Superior temporal gyrus (tissue), 1 donor: Measurements from ENCODE around the gene CMIP.

Experiments
- DNase-seq: peaks from one replicate; pipeline ENCODE4 v3.0.0-alpha.2; 2016; ENCODE audit errors: extremely low spot score

Gene CMIP

GRCh38 chr16:81535679-81536360, 91.2 kb downstream of the CMIP start:
- no peak for DNase-seq

- DNase-seq, result no peak
Measured at GRCh38 chr16:81536648-81537047, 92.0 kb downstream of the CMIP start.

GRCh38 chr16:81537721-81538561, 93.3 kb downstream of the CMIP start:
- DNase-seq, result no peak

- DNase-seq, result peak; percentile 38
Measured at GRCh38 chr16:81539009-81539758, 94.6 kb downstream of the CMIP start.

GRCh38 chr16:81539759-81540472, 95.3 kb downstream of the CMIP start:
- no peak for DNase-seq

GRCh38 chr16:81541314-81541713, 96.7 kb downstream of the CMIP start:
- DNase-seq, result no peak

GRCh38 chr16:81542609-81543570, 98.3 kb downstream of the CMIP start:
- DNase-seq, result no peak

GRCh38 chr16:81543571-81543970, 99.0 kb downstream of the CMIP start:
- DNase-seq, result no peak

- DNase-seq, result no peak
Measured at GRCh38 chr16:81544261-81544660, 99.7 kb downstream of the CMIP start.

- no peak for DNase-seq
Measured at GRCh38 chr16:81544700-81545271, 100.2 kb downstream of the CMIP start.

- no peak for DNase-seq
Measured at GRCh38 chr16:81545470-81546250, 101.1 kb downstream of the CMIP start.

- DNase-seq, result no peak
Measured at GRCh38 chr16:81546781-81547180, 102.2 kb downstream of the CMIP start.

- no peak for DNase-seq
Measured at GRCh38 chr16:81547194-81547938, 102.8 kb downstream of the CMIP start.

- DNase-seq, result no peak
Measured at GRCh38 chr16:81547939-81548216, 103.3 kb downstream of the CMIP start.

GRCh38 chr16:81548551-81548875, 103.9 kb downstream of the CMIP start:
- no peak for DNase-seq

- DNase-seq, result no peak
Measured at GRCh38 chr16:81548876-81549546, 104.4 kb downstream of the CMIP start.

GRCh38 chr16:81549547-81550431, 105.2 kb downstream of the CMIP start:
- no peak for DNase-seq

- no peak for DNase-seq
Measured at GRCh38 chr16:81550432-81550808, 105.8 kb downstream of the CMIP start.
